VCaP (cell line): ENCODE results near the gene WAPL.
"Not testable (repeated sequence)": the region's sequence is repeated elsewhere in the genome, so short reads cannot be mapped to it uniquely, and the experiment has no call there.

Source experiments
- H3K27ac ChIP-seq: fragments of 450-650 bp; 2 replicates; pipeline ENCODE4 v1.5.1; 2017
- CTCF ChIP-seq: fragments of 450-650 bp; conservative IDR thresholded peaks from 2 replicates; pipeline ENCODE4 v1.5.1; 2017; ENCODE audit warnings: mild to moderate bottlenecking, moderate library complexity

The WAPL gene

GRCh38 chr10:86547296-86547695 lies 25.7 kb upstream of the WAPL start:
- H3K27ac ChIP-seq = no peak overlapping the region

GRCh38 chr10:86545101-86545500 lies 23.5 kb upstream of the WAPL start:
- H3K27ac ChIP-seq = no peak overlapping the region
- TF ChIP-seq CTCF = no peak

More at GRCh38 chr10:86547296-86547695, 25.7 kb upstream of the WAPL start:
- no peak for TF ChIP-seq CTCF

- no peak for TF ChIP-seq CTCF
- no peak overlapping the region for H3K27ac ChIP-seq
These were observed 18.4 kb upstream of the WAPL start for GRCh38 chr10:86540016-86540415.

DNA sequence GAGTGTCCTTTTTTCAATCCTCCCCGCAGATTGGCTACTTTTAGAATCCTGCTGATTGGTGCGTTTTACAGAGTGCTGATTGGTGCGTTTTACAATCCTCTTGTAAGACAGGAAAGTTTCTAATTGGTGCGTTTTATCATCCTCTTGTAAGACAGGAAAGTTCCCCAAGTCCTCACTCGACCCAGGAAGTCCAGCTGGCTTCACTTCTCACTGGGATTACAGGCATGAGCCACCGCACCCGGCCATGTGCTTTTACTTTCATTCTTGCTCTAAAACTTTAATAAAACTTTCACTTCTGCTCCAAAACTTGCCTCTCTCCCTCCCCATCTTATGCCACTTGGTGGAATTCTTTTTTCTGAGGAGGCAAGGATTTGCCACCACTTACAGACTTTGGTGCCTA lies 17.0 kb upstream of the WAPL start:
- H3K27ac ChIP-seq = no peak overlapping the region
- TF ChIP-seq CTCF = no peak

DNA sequence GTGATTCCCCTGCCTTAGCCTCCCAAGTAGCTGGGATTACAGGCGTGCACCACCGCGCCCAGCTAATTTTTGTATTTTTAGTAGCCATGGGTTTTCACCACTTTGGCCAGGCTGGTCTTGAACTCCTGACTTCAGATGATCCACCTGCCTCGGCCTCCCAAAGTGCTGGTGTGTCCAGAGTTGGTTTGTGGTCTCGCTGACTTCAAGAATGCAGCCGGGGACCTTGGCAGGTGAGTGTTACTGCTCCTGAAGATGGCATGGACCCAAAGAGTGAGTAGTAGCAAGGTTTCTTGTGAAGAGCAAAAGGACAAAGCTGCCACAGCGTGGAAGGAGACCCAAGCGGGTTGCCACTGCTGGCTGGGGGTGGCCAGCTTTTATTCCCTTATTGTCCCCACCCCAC lies 16.4 kb upstream of the WAPL start:
- H3K27ac ChIP-seq = not testable (repeated sequence)

- no peak for TF ChIP-seq CTCF
- H3K27ac ChIP-seq = peak overlapping the region; percentile 81
These were observed 14.8 kb upstream of the WAPL start for GRCh38 chr10:86536294-86536861.

GRCh38 chr10:86535132-86535882 lies 13.7 kb upstream of the WAPL start:
- no peak for TF ChIP-seq CTCF
- peak overlapping the region; percentile 81 for H3K27ac ChIP-seq

- H3K27ac ChIP-seq = no peak overlapping the region
- TF ChIP-seq CTCF = no peak
These were observed 11.7 kb upstream of the WAPL start for GRCh38 chr10:86533328-86533727.

DNA sequence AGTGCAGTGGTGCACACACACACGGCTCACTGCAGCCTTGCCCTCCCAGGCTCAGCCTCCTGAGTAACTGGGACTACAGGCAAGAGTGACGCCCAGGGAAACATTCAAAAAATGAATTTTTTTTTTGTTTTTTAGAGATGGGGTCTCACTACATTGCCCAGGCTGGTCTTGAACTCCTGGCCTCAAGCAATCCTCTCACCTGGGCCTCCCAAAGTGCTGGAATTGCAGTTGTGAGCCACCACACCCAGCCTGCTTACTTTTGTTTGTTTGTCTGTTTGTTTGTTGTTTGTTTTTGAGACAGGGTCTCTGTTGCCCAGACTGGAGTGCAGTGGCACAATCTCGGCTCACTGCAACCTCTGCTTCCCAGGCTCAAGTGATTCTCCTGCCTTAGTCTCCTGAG lies 7.1 kb upstream of the WAPL start:
- not testable (repeated sequence) for H3K27ac ChIP-seq
